ENCODE results near the gene ADM.

GRCh38 chr11:10352921-10353550, 48.2 kb downstream of the ADM start:
- no peak for TF ChIP-seq SMC3 (IDR thresholded peaks at IDR 0.05)
- no peak for TF ChIP-seq POLR2A (IDR thresholded peaks at IDR 0.05; ENCODE audit: low read length)
- TF ChIP-seq, protein P1, sequence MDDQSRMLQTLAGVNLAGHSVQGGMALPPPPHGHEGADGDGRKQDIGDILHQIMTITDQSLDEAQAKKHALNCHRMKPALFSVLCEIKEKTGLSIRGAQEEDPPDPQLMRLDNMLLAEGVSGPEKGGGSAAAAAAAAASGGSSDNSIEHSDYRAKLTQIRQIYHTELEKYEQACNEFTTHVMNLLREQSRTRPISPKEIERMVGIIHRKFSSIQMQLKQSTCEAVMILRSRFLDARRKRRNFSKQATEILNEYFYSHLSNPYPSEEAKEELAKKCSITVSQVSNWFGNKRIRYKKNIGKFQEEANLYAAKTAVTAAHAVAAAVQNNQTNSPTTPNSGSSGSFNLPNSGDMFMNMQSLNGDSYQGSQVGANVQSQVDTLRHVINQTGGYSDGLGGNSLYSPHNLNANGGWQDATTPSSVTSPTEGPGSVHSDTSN (IDR thresholded peaks at IDR 0.05), result no peak
- no peak for TF ChIP-seq RARB (CRISPR knock-in tag; IDR thresholded peaks at IDR 0.05)
- TF ChIP-seq, protein P2, sequence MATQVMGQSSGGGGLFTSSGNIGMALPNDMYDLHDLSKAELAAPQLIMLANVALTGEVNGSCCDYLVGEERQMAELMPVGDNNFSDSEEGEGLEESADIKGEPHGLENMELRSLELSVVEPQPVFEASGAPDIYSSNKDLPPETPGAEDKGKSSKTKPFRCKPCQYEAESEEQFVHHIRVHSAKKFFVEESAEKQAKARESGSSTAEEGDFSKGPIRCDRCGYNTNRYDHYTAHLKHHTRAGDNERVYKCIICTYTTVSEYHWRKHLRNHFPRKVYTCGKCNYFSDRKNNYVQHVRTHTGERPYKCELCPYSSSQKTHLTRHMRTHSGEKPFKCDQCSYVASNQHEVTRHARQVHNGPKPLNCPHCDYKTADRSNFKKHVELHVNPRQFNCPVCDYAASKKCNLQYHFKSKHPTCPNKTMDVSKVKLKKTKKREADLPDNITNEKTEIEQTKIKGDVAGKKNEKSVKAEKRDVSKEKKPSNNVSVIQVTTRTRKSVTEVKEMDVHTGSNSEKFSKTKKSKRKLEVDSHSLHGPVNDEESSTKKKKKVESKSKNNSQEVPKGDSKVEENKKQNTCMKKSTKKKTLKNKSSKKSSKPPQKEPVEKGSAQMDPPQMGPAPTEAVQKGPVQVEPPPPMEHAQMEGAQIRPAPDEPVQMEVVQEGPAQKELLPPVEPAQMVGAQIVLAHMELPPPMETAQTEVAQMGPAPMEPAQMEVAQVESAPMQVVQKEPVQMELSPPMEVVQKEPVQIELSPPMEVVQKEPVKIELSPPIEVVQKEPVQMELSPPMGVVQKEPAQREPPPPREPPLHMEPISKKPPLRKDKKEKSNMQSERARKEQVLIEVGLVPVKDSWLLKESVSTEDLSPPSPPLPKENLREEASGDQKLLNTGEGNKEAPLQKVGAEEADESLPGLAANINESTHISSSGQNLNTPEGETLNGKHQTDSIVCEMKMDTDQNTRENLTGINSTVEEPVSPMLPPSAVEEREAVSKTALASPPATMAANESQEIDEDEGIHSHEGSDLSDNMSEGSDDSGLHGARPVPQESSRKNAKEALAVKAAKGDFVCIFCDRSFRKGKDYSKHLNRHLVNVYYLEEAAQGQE (IDR thresholded peaks at IDR 0.05), result no peak
- no peak for TF ChIP-seq ESRRA (IDR thresholded peaks at IDR 0.05; ENCODE audit: borderline replicate concordance, low read length)
- no peak for TF ChIP-seq JUN (IDR thresholded peaks at IDR 0.05)
- TF ChIP-seq CTCF (IDR thresholded peaks at IDR 0.05), result no peak
- no peak for TF ChIP-seq RCOR1 (IDR thresholded peaks at IDR 0.05; ENCODE audit: low read depth, low read length)
- no peak for TF ChIP-seq ZNF302 (CRISPR knock-in tag; IDR thresholded peaks at IDR 0.05)
- no peak for TF ChIP-seq RFX5 (IDR thresholded peaks at IDR 0.05)
- no peak for TF ChIP-seq CBX8 (IDR thresholded peaks at IDR 0.05)

Data from A549 (cell line).